Stimulated activated CD8-positive, alpha-beta memory T cell treated with anti-CD3 and anti-CD28 coated beads, Interleukin-15, amount 100 ng/mL, for 1 hour (primary cell): ENCODE results near the gene ST7L.
A peak's percentile ranks its signal among the peaks of the same experiment; 100 is the strongest.
"Not testable (repeated sequence)": the region's sequence is repeated elsewhere in the genome, so short reads cannot be mapped to it uniquely, and the experiment has no call there.

Source experiments
- DNase-seq: peaks from one replicate; pipeline ENCODE4 v3.0.0-alpha.2; 2020; ENCODE audit warnings: low read depth

Gene ST7L, protein sequence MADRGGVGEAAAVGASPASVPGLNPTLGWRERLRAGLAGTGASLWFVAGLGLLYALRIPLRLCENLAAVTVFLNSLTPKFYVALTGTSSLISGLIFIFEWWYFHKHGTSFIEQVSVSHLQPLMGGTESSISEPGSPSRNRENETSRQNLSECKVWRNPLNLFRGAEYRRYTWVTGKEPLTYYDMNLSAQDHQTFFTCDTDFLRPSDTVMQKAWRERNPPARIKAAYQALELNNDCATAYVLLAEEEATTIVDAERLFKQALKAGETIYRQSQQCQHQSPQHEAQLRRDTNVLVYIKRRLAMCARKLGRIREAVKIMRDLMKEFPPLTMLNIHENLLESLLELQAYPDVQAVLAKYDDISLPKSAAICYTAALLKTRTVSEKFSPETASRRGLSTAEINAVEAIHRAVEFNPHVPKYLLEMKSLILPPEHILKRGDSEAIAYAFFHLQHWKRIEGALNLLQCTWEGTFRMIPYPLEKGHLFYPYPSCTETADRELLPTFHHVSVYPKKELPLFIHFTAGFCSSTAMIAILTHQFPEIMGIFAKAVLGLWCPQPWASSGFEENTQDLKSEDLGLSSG

DNA sequence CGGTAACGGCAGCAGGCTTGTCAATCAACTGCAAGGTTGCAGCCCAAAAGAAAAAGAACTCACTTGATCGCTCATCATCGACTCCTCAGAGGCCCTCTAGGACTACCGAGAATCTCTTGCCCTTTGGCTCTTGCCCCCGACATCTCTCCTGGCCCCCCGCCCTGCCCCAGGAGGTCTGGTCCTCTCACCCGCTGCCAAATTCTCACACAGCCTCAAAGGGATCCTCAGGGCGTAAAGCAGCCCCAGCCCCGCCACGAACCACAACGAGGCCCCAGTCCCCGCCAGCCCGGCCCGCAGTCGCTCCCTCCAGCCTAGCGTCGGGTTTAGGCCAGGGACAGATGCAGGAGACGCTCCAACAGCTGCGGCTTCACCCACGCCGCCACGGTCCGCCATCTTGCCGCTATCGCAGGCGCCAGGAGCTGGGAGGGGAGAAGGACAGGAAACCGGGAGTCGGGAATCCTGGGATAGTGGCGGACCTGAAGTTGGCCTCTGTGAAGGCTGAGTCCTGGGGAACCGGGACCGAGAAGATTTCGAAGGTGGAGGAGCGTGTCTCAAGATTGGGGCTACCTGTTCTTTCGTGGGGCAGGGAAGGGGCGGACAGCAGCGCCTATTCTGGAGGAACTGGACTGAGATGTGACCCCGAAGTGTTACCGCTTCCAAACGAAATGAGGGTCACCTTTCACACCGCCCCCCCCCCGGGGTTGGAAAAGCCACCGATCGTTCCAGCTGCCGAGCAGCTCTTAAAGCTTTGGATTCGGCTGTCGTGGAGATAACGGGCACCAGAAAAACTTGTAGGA, at the start of gene ST7L:
Gene ST7L, minus strand, starts transcription at position 421 of the 797 bp plus-strand sequence. Its CDS starts 28 bp downstream, at position 393.
- DNase-seq: peak; percentile 19

DNA sequence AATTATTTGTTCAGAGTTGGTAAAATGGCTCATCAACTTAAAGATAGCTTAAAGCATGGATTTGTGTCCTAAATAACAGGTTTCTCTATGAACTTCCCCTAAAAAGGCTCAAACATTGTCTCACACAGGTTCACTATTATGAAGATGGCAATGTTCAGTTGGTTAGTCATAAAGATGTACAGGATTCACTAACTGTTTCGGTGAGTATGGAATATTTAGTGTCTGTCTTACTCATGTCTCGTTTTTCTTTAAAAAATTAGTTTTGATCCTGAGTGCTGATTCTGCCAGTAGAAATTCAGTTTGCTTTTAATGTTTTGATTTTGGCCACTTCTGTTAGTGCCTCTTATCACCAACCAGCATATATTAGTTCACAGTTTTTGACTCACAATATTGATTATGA, 48.0 kb upstream of the ST7L start:
- DNase-seq: no peak

DNA sequence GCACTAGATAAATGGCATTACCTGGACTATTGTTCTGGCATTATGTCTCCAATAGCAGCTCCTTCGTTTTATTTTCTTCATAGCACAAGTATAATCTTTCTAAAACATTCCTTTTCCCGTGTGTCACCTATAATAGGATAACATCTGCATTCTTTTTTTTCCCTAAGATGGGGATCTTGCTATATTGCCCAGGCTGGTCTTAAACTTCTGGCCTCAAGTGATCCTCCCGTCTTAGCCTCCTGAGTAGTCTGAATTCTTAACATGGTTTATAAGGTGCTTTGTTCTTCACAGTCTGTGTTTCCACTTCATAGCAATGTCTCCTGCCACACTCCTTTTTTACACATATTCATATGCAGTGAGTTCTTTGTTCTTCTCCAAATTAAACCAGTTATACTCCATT, 46.9 kb upstream of the ST7L start:
- no peak for DNase-seq

GRCh38 chr1:112651205-112651604, 32.3 kb upstream of the ST7L start:
- no peak for DNase-seq

- no peak for DNase-seq
Observed at GRCh38 chr1:112646225-112646624, 27.3 kb upstream of the ST7L start.

- no peak for DNase-seq
Observed at GRCh38 chr1:112643080-112643479, 24.1 kb upstream of the ST7L start.

- DNase-seq: not testable (repeated sequence)
Observed at GRCh38 chr1:112640437-112640836, 21.5 kb upstream of the ST7L start.

DNA sequence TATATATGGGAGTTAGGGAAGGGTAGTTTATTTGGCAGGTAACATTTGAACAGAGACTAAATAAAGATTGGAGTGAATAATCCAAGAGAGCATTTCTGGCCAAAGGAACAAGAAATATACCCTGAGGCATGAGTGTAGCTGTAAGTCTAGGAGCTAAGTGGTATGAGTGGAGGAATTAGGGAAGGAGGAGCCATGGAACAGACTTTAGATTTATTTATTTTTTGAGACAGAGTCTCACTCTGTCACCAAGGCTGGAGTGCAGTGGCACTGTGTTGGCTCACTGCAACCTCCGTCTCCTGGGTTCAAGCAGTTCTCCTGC, 19.1 kb upstream of the ST7L start:
- no peak for DNase-seq

DNA sequence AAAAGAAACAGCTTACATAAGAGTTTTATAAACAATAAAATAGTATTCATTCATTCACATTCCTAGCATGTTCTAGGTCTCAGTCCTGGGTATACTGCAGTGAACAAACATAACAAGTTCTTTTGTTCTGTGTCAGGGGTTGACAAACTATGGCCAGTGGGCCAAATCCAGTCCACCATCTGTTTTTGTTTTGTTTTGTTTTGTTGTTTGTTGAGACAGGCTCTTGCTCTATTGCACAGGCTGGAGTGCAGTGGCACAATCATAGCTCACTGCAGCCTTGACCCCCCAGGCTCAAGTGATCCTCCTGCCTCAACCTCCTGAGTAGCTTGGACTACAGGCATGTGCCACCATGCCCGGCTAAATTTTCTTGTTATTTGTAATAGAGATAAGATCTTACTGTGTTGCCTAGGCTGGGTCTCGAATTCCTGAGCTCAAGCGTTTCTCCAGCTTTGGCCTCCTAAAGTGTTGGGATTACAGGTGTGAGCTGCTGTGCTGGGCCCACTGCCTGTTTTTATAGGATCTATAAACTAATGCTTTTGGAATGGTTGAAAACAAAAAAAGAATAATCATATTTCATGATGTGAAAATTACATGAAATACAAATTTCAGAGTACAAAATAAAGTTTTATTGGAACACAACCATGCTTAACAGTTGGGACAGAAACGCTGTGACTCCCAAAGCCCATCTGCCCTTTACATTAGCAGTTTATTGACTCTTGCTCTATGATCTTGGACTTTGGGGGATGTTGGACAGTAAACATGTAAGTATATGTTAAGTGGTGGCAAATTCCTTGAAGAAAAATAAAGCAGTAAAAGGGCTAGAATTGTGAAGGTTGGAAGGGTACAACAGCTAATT, 18.5 kb upstream of the ST7L start:
- no peak for DNase-seq

DNA sequence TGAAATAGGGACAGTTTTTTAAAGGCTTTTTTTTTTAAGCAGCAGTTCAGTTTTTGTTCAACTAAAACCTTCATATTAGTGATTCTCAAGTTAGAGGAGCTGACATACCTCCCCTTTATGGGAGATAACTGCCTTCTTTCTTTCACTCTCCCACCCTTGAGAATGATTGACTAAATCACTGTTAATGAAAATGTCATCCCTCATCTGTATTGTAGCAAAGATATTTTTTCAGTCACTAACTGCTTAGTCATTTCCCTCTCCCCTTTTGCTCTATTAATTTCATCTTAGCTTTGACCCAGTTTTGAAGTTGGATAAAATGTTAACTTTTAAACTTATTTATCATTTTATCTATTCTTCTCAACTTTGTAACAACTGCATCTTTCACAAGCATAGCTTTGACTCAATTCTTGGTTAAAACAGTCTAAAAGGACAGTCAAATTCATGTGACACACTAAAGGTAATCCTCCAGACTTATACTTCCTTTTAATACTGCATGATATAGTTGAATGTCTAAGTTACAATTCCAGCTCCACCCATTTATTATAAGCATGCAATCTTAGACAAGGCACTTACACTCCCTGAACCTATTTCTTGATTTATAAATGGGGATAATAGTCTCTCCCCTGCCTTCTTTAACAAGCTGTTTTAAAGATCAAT, 17.8 kb upstream of the ST7L start:
- DNase-seq: no peak

DNA sequence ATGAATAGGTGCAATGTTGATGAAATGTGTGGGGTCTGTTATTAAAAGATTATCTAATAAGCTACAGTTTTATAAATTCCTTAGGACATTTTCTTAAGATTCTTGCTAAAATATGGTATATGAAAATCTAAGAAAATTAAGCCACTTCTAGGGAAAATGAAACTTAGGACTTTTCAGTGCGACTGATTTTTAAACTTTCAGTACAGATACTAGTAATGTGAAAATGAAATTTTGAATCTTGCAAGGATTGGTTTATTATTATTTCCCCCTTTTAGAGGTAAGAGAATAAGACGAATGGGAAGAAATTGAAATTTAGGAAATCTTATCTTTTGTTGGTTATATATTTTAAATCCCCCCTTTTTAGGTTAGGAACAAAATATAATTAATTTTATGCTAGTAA, 17.1 kb upstream of the ST7L start:
- DNase-seq: no peak

DNA sequence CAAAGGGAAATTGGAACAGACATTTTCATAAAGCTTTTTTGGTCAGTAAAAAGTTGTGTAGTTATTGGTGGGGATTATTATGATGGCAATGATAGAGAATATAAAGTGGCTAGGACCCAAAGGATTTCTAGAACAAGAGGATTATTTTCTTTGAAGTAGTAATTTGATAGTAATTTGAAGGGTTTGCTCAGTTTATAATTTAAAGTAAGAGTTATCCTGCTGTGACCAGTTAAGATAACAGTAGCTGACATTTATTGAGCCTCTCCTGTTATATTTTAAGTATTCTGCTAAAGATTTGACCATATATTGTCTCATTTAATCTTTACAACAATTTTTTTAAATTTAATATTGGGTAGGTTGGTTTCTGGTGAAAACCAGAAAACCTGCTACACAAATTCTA, 15.4 kb upstream of the ST7L start:
- no peak for DNase-seq

DNA sequence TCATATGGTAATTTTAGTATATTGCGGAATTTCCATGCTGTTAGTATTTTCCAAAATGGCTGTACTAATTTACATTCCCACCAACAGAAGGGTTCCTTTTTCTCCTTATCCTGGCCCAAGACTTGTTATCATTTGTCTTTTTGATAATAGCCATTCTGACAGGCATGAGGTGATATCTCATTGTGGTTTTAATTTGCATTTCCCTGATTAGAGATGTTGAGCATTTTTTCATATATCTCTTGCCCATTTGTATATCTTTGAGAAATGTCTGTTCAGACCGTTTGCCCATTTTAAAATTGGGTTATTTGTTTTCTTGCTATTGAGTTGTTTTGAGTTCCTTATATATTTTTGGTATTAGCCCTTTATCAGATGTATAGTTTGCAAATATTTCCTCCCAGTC, 14.7 kb upstream of the ST7L start:
- DNase-seq: no peak

DNA sequence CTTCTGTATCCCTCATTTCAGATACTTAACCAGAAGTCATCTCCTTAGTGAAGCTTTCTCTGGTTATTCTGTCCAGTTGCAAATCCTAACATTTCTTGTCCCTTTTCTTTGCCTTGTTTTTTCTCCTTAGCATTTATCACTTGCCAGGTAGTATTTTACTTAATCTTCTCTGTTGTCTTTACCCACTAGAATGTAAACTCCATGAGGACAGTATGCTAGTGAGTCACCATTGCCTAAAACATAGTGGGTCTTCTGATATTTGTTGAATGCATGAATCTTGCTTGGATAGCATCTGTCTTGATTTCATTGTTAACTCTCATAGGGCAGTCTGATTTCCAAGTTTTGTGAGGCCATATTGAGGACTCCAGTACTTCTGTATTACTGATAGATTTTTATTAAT, 10.3 kb upstream of the ST7L start:
- DNase-seq: no peak

DNA sequence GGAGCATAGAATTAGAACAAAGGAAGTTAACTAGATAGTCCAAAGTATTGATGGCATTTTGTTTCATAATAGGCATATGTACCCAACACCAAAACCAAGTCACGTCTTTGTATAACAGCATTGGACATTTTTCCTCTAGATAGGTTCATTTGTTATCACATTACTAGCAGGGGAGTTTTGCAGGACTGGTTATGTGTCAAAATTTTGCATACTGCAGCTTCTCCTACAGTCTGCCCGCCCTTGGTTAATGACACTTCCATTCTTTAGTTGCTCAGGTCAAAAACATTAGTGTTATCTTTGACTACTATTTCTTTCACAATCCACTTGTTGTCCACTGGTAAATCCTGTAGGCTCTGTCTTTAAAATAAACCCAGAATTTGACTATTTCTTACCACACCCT, 9.6 kb upstream of the ST7L start:
- no peak for DNase-seq

- DNase-seq: no peak
Observed at GRCh38 chr1:112626887-112627286, 7.9 kb upstream of the ST7L start.

DNA sequence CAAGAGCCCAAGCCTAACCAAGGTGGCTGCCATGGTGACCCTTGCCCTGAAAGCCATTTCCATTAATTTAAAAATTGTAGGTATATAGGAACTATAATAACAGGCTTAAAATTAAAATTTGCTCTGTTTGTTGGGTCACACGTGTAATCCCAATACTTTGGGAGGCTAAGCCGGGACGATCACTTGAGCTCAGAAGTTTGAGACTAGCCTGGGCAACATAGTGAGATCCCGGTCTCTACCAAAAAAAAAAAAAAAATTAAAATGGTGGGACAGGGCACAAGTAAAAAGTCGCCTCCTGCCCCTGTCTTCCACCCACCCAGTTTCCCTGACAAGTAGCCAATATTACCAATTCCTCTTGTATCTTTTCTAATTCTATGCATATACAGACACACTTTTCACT, 7.3 kb upstream of the ST7L start:
- DNase-seq: no peak

DNA sequence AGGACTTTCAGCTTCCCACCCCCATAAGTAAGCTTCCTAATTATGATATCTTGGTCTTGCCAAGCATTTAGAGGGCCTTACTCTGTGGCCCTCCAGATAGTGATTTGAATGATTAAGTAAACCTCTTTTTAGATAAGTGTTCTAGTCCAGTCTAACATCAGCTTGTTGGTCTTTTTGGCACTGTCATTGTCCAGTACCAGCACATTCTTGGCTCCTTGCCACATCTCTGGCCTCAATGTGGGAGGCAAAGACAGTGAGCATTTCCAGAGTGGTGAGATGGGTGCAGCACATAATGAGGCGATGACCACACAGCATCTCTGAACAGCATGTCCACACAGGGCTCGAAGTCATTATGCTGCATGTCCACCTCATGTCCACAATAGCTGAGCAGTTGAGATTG, 6.8 kb upstream of the ST7L start:
- DNase-seq: no peak

- not testable (repeated sequence) for DNase-seq
Observed at GRCh38 chr1:112624493-112624892, 5.6 kb upstream of the ST7L start.

- no peak for DNase-seq
Observed at GRCh38 chr1:112620377-112620695, 1.4 kb upstream of the ST7L start.

GRCh38 chr1:112619518-112620376, 806 bp upstream of the ST7L start, which contains the start of gene CAPZA1:
CAPZA1 (plus strand) TSS chr1:112619832; CDS start chr1:112619845, 13 bp downstream.
- peak; percentile 82 for DNase-seq
